K562 (cell line): ENCODE measurements around the gene GNAQ. TPM values are rescaled to one million over a fixed set of nuclear protein-coding genes. Genes with fewer than 3 reads are reported as not detected.
A peak's percentile ranks its signal among the peaks of the same experiment; 100 is the strongest.

Experiments used
- ARNT ChIP-seq, 2 experiments: fragments of 450-650 bp; IDR thresholded peaks; 2 replicates each; pipeline ENCODE4 v1.6.1; 2016; ENCODE audit warnings: mild to moderate bottlenecking in 1 of 2
- ASH1L ChIP-seq: fragments of 450-650 bp; IDR thresholded peaks from 2 replicates; pipeline ENCODE4 v1.6.1; 2018; ENCODE audit warnings: borderline replicate concordance, mild to moderate bottlenecking, low read depth; ENCODE audit not compliant: partially characterized antibody
- ATF7 ChIP-seq: fragments of 450-650 bp; IDR thresholded peaks from 2 replicates; pipeline ENCODE4 v1.7.1; 2014; ENCODE audit warnings: mild to moderate bottlenecking, moderate library complexity
- BCL6 ChIP-seq: fragments of 250-450 bp; sonication (Bioruptor Pico); IDR thresholded peaks from 2 replicates; pipeline ENCODE4 v1.4.0; 2020
- BDP1 ChIP-seq: IDR thresholded peaks from 3 replicates; pipeline ENCODE4 v1.6.1; 2011; ENCODE audit not compliant: insufficient read length, insufficient read depth
- CBFB ChIP-seq: sonication (generic); formaldehyde crosslinking; IDR thresholded peaks from 2 replicates; pipeline ENCODE4 v1.4.0; 2020; ENCODE audit warnings: mild to moderate bottlenecking, missing genetic modification reagents
- CREM ChIP-seq: IDR thresholded peaks from 2 replicates; pipeline ENCODE4 v1.6.1; 2014; ENCODE audit warnings: antibody characterized with exemption, low read depth
- EP300 ChIP-seq: IDR thresholded peaks from 2 replicates; pipeline ENCODE4 v1.6.1; 2012; ENCODE audit warnings: low read length, improper control_type of control experiment
- FOS ChIP-seq: IDR thresholded peaks from 3 replicates; pipeline ENCODE4 v1.6.1; 2011; ENCODE audit not compliant: insufficient read length; ENCODE audit errors: extremely low read depth
- FOXA3 ChIP-seq, 2 experiments: fragments of 450-650 bp in 1 of 2; sonication (generic) in 1 of 2; formaldehyde crosslinking; IDR thresholded peaks in 1 of 2; conservative IDR thresholded peaks in 1 of 2; 2 replicates each; pipeline versions ENCODE4 v1.4.0 to v1.8.0; 2020 to 2022; ENCODE audit warnings: mild to moderate bottlenecking in 2 of 2, missing genetic modification reagents in 1 of 2
- FUS ChIP-seq: fragments of 200-400 bp; formaldehyde crosslinking; optimal IDR thresholded peaks from 2 replicates; pipeline ENCODE3; 2017; ENCODE audit warnings: low read depth, low read length
- HDGF ChIP-seq: fragments of 450-650 bp; IDR thresholded peaks from 2 replicates; pipeline ENCODE4 v1.6.1; 2016
- HNRNPL ChIP-seq: fragments of 200-400 bp; formaldehyde crosslinking; IDR thresholded peaks from 2 replicates; pipeline ENCODE4 v1.6.1; 2017; ENCODE audit warnings: low read depth, mild to moderate bottlenecking, low read length
- HOMEZ ChIP-seq: fragments of 250-450 bp; sonication (Bioruptor Pico); IDR thresholded peaks from 2 replicates; pipeline ENCODE4 v1.4.0; 2020; ENCODE audit warnings: mild to moderate bottlenecking, moderate library complexity
- JUND ChIP-seq, 2 experiments: IDR thresholded peaks; 2 replicates in 1 of 2; 3 replicates in 1 of 2; pipeline ENCODE4 v1.6.1; 2011; ENCODE audit warnings: borderline replicate concordance in 2 of 2, low read depth in 2 of 2, low read length in 2 of 2, improper control_type of control experiment in 1 of 2, missing biosample characterization in 1 of 2, missing genetic modification characterization in 1 of 2, missing genetic modification reagents in 1 of 2
- MITF ChIP-seq: IDR thresholded peaks from 2 replicates; pipeline ENCODE4 v1.6.1; 2014; ENCODE audit warnings: antibody characterized with exemption
- NBN ChIP-seq: fragments of 450-650 bp; IDR thresholded peaks from 2 replicates; pipeline ENCODE4 v1.6.1; 2016; ENCODE audit warnings: low read depth, mild to moderate bottlenecking
- NCOA6 ChIP-seq: fragments of 450-650 bp; IDR thresholded peaks from 2 replicates; pipeline ENCODE4 v1.6.1; 2017; ENCODE audit warnings: mild to moderate bottlenecking
- NEUROD1 ChIP-seq: fragments of 150-350 bp; IDR thresholded peaks from 2 replicates; pipeline ENCODE4 v1.6.1; 2014; ENCODE audit warnings: borderline replicate concordance, low read length, low read depth; ENCODE audit not compliant: partially characterized antibody
- SMARCA5 ChIP-seq: fragments of 450-650 bp; IDR thresholded peaks from 2 replicates; pipeline ENCODE4 v1.6.1; 2016
- TEAD1 ChIP-seq, 2 experiments: fragments of 450-650 bp in 1 of 2; sonication (generic) in 1 of 2; formaldehyde crosslinking; IDR thresholded peaks; 2 replicates each; pipeline versions ENCODE4 v1.4.0 to v1.8.0; 2020 to 2022; ENCODE audit warnings: mild to moderate bottlenecking in 2 of 2, missing genetic modification reagents in 1 of 2
- TRIM24 ChIP-seq, 2 experiments: fragments of 450-650 bp; IDR thresholded peaks; 2 replicates each; pipeline ENCODE4 v1.6.1; 2016
- ZNF695 ChIP-seq: fragments of 450-650 bp; formaldehyde crosslinking; IDR thresholded peaks from 2 replicates; pipeline ENCODE4 v1.4.0; 2020; ENCODE audit warnings: mild to moderate bottlenecking, moderate library complexity
- polyA plus RNA-seq, 8 experiments: library from polyadenylated mRNA; depleted of rRNA in 4 of 8; stranded (reverse) in 5 of 8; unstranded in 3 of 8; fragments of >200 nt; fragmentation: Nextera tagmentation in 2 of 8; fragmentation: Illumina TruSeq in 1 of 8; extraction: Ambion mirVana in 2 of 8; extraction: Trizol in 1 of 8; gene quantifications; 2 replicates each; pipeline versions ENCODE4 v1.2.1 to v1.2.3, GENCODE V29; 2011 to 2014; ENCODE audit warnings: inconsistent platforms in 1 of 8, missing spikeins in 1 of 8
- total RNA-seq, 7 experiments: library from RNA; depleted of rRNA in 6 of 7; stranded (reverse); fragments of >200 nt in 6 of 7; fragmentation: Illumina TruSeq in 2 of 7; extraction: Trizol in 2 of 7; gene quantifications; 2 replicates each; pipeline versions ENCODE4 v1.2.1 to v1.2.3, GENCODE V29; 2011 to 2021; ENCODE audit warnings: low replicate concordance in 1 of 7
- TF ChIP-seq, protein P1 (sequence below): fragments of 200-800 bp; sonication (Bioruptor generic); IDR thresholded peaks from 2 replicates; pipeline ENCODE4 v1.6.1; 2017; ENCODE audit warnings: missing genetic modification characterization, missing compliant biosample characterization
- TF ChIP-seq, protein P2 (sequence below): fragments of 250-450 bp; sonication (Bioruptor Pico); IDR thresholded peaks from 2 replicates; pipeline ENCODE4 v1.8.0; 2022; ENCODE audit warnings: moderate library complexity, mild to moderate bottlenecking, inconsistent platforms

The GNAQ gene
- total and polyA plus RNA-seq, 9 of the 15 experiments (the other 6 are each of a cell fraction or from before 2014, with no cell fraction given): 4.8 to 27.9 (median 17.5) TPM

DNA sequence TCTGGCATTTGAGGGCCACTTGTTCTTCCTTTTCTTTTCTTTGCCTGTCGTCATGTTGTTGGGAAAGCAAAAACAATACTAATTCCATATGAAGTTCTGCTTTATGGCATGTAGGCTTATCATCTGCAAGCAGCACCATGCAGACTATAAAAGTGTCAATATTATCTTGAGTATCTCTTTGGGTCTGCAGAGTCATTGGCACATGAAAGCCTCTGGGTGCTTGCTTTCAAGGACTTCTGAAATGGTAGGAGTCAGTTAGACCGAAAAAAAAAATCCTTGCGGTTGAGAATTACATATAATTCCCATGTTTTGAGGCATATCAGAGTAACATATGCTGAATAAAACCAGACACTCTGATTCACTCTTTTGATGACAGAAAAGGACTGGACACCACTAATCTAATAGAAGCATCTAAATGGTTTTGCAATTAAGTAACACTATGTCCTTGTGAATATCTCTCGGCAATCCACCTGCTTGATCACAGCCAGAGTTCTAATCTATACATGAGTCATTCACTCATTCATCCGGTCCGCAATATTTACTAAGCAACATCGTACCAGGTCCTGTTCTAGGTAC lies 44.4 kb downstream of the GNAQ start (continued):
- no peak for TF ChIP-seq CBFB (CRISPR knock-in tag)
- TF ChIP-seq SMARCA5: no peak
- TF ChIP-seq BDP1: no peak
- TF ChIP-seq CREM: peak; percentile 40
- no peak for TF ChIP-seq NBN
- TF ChIP-seq, protein P1, sequence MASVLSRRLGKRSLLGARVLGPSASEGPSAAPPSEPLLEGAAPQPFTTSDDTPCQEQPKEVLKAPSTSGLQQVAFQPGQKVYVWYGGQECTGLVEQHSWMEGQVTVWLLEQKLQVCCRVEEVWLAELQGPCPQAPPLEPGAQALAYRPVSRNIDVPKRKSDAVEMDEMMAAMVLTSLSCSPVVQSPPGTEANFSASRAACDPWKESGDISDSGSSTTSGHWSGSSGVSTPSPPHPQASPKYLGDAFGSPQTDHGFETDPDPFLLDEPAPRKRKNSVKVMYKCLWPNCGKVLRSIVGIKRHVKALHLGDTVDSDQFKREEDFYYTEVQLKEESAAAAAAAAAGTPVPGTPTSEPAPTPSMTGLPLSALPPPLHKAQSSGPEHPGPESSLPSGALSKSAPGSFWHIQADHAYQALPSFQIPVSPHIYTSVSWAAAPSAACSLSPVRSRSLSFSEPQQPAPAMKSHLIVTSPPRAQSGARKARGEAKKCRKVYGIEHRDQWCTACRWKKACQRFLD: no peak
- peak in 1 of 2 experiments; percentile 72; a peak in 1 of 4 replicates for TF ChIP-seq FOXA3 (CRISPR knock-in tag; conservative IDR thresholded peaks at IDR 0.05 in 1 of 2, IDR thresholded peaks at IDR 0.05 in 1 of 2)
- peak; percentile 42 for TF ChIP-seq NEUROD1
- TF ChIP-seq ARNT (IDR thresholded peaks at IDR 0.05): 0 out of 4 replicates have a peak, but pooled peaks of 1 of the 2 experiments have one; percentile 21
- peak; percentile 90 for TF ChIP-seq JUND (IDR thresholded peaks at IDR 0.05; ENCODE audit: borderline replicate concordance, low read depth, low read length)
- peak; percentile 85 for TF ChIP-seq JUND (tag; IDR thresholded peaks at IDR 0.05; ENCODE audit: borderline replicate concordance, low read depth, low read length)
- no peak for TF ChIP-seq ZNF695 (CRISPR knock-in tag)
- no peak for TF ChIP-seq ASH1L
- no peak for TF ChIP-seq BCL6 (CRISPR knock-in tag)
- no peak for TF ChIP-seq FUS
- no peak for TF ChIP-seq TEAD1 (CRISPR knock-in tag; IDR thresholded peaks at IDR 0.05)
- TF ChIP-seq NCOA6: no peak
- TF ChIP-seq HDGF: no peak
- TF ChIP-seq TRIM24 (IDR thresholded peaks at IDR 0.05): peak; percentile 62 to 65; a peak in 2 of 4 replicates
- TF ChIP-seq ATF7: peak; percentile 72; the same call in 1 of the 2 replicates
- TF ChIP-seq EP300: peak; percentile 92
- TF ChIP-seq FOS: peak; percentile 37
- peak; percentile 67; the same call in 1 of the 2 replicates for TF ChIP-seq MITF
- no peak for TF ChIP-seq HNRNPL
- no peak for TF ChIP-seq HOMEZ (CRISPR knock-in tag)
- TF ChIP-seq, protein P2, sequence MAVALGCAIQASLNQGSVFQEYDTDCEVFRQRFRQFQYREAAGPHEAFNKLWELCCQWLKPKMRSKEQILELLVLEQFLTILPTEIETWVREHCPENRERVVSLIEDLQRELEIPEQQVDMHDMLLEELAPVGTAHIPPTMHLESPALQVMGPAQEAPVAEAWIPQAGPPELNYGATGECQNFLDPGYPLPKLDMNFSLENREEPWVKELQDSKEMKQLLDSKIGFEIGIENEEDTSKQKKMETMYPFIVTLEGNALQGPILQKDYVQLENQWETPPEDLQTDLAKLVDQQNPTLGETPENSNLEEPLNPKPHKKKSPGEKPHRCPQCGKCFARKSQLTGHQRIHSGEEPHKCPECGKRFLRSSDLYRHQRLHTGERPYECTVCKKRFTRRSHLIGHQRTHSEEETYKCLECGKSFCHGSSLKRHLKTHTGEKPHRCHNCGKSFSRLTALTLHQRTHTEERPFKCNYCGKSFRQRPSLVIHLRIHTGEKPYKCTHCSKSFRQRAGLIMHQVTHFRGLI: no peak
